Mesodermal cell (in vitro differentiated cells): ENCODE measurements around the gene SMPDL3A.

Experiments used
- H3K27ac ChIP-seq: 2 replicates; pipeline ENCODE4 v1.7.0; 2013; ENCODE audit warnings: mild to moderate bottlenecking, low read depth, low read length, moderate library complexity; ENCODE audit not compliant: severe bottlenecking
- H3K36me3 ChIP-seq: 2 replicates; pipeline ENCODE4 v1.7.1; 2013; ENCODE audit warnings: mild to moderate bottlenecking, low read length, moderate library complexity; ENCODE audit not compliant: control insufficient read depth, insufficient read depth
- H3K4me1 ChIP-seq: one replicate; pipeline ENCODE4 v1.7.1; 2013; ENCODE audit warnings: mild to moderate bottlenecking, low read length; ENCODE audit not compliant: insufficient read depth, control insufficient read depth, poor library complexity, severe bottlenecking
- H3K4me3 ChIP-seq: 2 replicates; pipeline ENCODE4 v1.7.0; 2013; ENCODE audit warnings: low read length, control low read depth, mild to moderate bottlenecking; ENCODE audit not compliant: insufficient read depth, poor library complexity, severe bottlenecking; ENCODE audit errors: extremely low read depth
- H3K9me3 ChIP-seq: 2 replicates; pipeline ENCODE4 v1.7.1; 2013; ENCODE audit warnings: mild to moderate bottlenecking, low read length, moderate library complexity; ENCODE audit not compliant: control insufficient read depth
- WGBS, 2 experiments: methylation state at CpG; one replicate each; pipeline ENCODE4 v1.1.5; 2013; ENCODE audit warnings: missing lambda C conversion rate in 2 of 2; ENCODE audit not compliant: insufficient coverage in 2 of 2; 5-methylcytosine and 5-hydroxymethylcytosine counted together

SMPDL3A gene

DNA sequence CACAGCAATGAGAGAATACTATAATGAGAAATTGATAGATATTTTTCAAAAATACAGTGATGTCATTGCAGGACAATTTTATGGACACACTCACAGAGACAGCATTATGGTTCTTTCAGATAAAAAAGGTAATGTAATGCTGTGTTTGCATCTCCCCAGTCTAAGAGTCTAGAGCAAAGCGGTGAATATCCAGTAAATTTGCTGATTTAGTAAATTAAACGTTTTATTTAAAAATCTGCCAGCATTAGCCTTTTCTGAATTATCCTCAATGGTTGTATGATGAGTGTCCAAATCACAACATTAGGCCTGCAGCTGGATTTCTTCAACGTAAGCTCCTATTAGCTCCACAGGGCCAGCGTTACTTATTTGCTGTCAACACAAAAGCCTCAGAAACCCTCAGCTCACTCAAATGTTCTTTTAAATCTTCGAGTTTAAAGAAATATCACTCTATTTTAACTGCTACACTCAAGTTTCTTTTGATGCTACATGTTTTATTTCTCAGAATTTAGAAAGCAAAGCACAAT, 16.0 kb downstream of the SMPDL3A start:
- H3K36me3 ChIP-seq, result no peaks in the 10 kb centered on the region
- no peaks in the 10 kb centered on the region for H3K4me1 ChIP-seq
- H3K4me3 ChIP-seq, result no peak overlapping the region
- H3K9me3 ChIP-seq, result no peaks in the 10 kb centered on the region
- 83 to 89% methylated on average over 4 of the region's 5 CpGs for WGBS, 2 experiments
- no peak overlapping the region for H3K27ac ChIP-seq

DNA sequence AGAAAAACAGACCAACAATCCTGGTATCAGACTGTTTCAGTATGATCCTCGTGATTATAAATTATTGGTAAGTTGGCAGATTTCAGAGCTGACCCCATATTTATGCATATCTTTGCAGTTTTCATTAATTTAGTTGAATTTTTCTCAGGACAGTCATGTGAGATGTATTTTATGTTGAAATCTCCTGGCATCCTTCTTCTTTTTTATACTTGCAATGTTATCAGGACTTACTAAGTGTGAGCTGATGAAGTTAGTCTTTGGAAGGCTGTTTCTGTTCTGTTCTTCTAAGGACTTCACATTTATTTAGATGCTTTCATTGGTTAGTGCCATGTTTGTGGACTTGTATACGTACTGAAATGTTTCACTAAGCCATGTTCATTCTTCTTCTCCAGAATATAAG, 17.2 kb downstream of the SMPDL3A start:
- H3K9me3 ChIP-seq, result no peaks in the 10 kb centered on the region
- H3K27ac ChIP-seq, result no peak overlapping the region
- H3K4me3 ChIP-seq, result no peak overlapping the region
- 80% methylated on average over 1 of the region's 2 CpGs; no CpG with 5 or more reads in 1 of the 2 experiments for WGBS, 2 experiments
- peaks cover 5% of the 10 kb centered on the region for H3K36me3 ChIP-seq
- no peaks in the 10 kb centered on the region for H3K4me1 ChIP-seq

DNA sequence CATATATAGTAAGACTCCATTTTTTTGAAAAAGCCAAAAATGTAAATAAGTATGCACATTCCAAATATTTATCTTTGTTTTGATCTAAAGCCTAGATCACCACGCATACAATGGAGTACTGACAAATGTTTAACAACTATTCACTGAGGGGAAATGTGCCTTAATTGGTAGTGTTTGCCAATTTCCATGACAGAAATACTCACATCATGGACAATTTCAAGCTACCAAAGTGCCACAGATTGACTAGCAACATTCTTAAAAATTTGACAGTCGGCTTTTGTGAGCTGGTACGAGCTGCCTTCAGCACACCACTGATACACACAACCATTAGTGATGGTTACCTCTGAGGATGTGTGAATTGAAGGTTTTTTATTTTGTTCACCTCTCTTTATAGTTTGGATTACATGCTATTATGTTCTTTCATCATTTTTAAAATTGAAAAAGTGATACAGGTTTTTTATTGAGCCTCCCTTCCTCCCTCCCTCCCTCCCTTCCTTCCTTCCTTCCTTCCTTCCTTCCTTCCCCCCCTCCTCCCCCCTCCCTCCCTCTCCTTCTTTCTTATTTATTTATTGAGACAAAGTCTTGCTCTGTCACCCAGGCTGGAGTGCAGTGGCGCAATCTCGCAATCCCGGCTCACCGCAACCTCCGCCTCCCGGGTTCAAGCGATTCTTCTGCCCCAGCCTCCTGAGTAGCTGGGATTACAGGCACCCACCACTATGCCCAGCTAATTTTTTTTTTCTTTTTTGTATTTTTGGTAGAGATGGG, 19.2 kb downstream of the SMPDL3A start:
- H3K9me3 ChIP-seq, result no peaks in the 10 kb centered on the region
- no peak overlapping the region for H3K27ac ChIP-seq
- WGBS, 2 experiments, result no CpG with 5 or more reads among the region's 10 CpGs
- no peak overlapping the region for H3K4me3 ChIP-seq
- H3K4me1 ChIP-seq, result no peaks in the 10 kb centered on the region
- H3K36me3 ChIP-seq, result peaks cover 5% of the 10 kb centered on the region

DNA sequence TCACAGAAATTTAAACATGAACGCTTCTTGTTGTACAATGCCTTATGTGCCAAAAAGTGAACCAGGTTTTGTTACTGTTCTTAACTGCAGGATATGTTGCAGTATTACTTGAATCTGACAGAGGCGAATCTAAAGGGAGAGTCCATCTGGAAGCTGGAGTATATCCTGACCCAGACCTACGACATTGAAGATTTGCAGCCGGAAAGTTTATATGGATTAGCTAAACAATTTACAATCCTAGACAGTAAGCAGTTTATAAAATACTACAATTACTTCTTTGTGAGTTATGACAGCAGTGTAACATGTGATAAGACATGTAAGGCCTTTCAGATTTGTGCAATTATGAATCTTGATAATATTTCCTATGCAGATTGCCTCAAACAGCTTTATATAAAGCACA, 19.9 kb downstream of the SMPDL3A start:
- WGBS, 2 experiments, result 90 to 100% methylated on average over 2 of the region's 4 CpGs
- H3K9me3 ChIP-seq, result no peaks in the 10 kb centered on the region
- no peak overlapping the region for H3K27ac ChIP-seq
- peaks cover 5% of the 10 kb centered on the region for H3K36me3 ChIP-seq
- H3K4me1 ChIP-seq, result no peaks in the 10 kb centered on the region
- H3K4me3 ChIP-seq, result no peak overlapping the region

DNA sequence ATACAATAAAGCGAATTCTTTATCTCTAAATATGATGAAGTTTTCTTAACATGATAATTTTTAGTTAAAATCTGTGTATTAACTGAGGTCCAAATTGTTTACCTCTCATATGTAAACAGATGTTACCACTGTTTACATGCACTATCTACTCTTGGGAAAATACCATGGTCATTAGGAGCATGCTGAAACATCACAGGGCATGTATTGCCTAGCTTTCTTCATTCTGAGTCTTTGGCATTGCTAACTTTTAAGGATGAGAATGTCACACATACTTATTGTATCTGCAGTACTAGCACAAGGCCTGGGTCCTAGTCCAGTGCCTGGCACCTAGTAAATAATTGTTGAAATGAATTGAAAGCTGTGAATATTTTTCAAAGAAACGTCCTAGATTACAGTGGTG, 20.6 kb downstream of the SMPDL3A start:
- 64 to 87% methylated on average over 1 of the region's 2 CpGs for WGBS, 2 experiments

DNA sequence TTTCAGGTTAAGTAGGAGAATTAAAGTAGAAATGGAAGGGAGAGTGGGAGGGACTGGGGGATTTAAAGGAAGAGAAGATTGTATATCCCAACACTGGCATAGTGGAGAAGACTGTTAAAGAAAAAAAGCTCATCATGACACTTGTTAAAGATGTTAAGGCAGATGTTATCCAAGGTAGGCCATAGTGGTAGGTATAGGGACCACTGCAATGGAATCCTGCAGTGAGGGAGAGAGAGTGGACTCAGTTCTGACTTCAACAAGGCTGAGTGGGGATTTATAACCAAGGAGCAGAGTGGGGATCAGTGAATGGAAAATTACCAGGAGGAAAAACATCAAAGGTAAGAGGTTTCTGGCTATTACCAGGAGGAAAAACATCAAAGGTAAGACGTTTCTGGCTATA, 21.1 kb downstream of the SMPDL3A start:
- Histone ChIP-seq H3K9me3 (no peaks in the 10 kb centered on the region), H3K36me3 (peaks cover 5% of the 10 kb centered on the region), H3K27ac (no peak overlapping the region), H3K4me3 (no peak overlapping the region), H3K4me1 (no peaks in the 10 kb centered on the region)
- 92% methylated on average over 1 of the region's 1 CpG for WGBS, 2 experiments

More for the DNA sequence above, 20.6 kb downstream of the SMPDL3A start:
- Histone ChIP-seq H3K4me3 (no peak overlapping the region), H3K27ac (no peak overlapping the region), H3K36me3 (peaks cover 5% of the 10 kb centered on the region), H3K9me3 (no peaks in the 10 kb centered on the region), H3K4me1 (no peaks in the 10 kb centered on the region)

DNA sequence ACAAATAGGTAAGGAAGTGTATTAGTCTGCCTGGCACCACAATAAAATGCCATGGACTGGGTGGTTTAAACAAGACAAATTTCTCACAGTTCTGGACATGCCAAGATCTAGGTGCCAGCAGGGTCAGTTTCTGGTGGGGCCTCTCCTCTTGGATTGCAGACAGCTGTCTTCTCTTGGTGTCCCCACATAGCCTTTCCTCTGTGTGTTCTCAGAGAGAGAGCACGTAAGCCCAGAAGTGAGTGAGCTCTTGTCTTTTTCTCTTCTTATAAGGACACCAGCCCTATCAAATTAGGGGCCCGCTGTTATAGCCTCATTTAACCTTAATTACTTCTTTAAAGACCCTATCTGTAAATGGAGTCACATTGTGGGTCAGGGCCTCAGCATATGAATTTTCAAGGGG, 28.3 kb downstream of the SMPDL3A start:
- no peak overlapping the region for H3K4me3 ChIP-seq
- WGBS, 2 experiments, result 80% methylated on average over 2 of the region's 2 CpGs; no CpG with 5 or more reads in 1 of the 2 experiments
- H3K9me3 ChIP-seq, result no peaks in the 10 kb centered on the region
- no peak overlapping the region for H3K27ac ChIP-seq
- H3K4me1 ChIP-seq, result no peaks in the 10 kb centered on the region
- H3K36me3 ChIP-seq, result no peaks in the 10 kb centered on the region

DNA sequence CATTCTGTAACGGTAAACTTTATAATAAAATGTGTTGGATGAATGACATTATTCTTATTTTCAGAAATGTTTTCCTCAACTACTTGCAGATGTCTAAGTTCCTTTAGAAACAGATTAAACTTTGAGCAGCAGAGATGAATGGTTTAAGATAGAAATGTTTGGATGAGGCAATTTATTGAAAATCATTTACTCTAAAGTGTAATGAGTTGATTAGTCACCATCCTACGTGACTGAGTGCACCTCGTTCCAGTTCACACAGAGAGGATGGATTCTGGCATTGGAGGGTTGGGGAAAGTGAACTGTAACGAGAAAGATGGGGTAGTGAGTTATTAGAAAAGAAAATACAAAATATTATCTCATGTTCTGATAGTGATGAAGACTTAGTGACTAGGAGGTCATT, 28.7 kb downstream of the SMPDL3A start:
- 100% methylated on average over 1 to 2 of the region's 4 CpGs for WGBS, 2 experiments
- Histone ChIP-seq H3K36me3 (no peaks in the 10 kb centered on the region), H3K4me1 (no peaks in the 10 kb centered on the region), H3K4me3 (no peak overlapping the region), H3K27ac (no peak overlapping the region), H3K9me3 (no peaks in the 10 kb centered on the region)

DNA sequence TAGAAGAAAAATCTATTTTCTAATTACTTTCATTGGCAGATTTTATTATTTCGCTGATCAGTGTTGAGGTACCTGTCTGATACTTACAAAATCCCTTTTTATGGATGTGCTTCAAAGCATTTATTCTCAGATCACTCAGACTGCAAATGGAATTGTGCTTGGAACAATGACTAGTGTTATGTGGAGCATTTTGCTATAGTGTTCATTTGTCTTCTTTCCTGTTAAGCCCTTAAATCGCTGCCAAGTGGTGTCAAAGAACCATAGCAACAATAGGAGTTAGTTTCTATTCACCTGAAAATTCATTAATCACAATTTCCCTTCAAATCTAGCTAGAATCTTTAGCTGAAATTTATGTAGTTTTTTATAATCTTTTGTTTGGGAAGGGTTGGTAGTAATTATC, 29.8 kb downstream of the SMPDL3A start:
- H3K27ac ChIP-seq, result no peak overlapping the region
- WGBS, 2 experiments, result no CpG with 5 or more reads among the region's 2 CpGs
- H3K4me1 ChIP-seq, result no peaks in the 10 kb centered on the region

DNA sequence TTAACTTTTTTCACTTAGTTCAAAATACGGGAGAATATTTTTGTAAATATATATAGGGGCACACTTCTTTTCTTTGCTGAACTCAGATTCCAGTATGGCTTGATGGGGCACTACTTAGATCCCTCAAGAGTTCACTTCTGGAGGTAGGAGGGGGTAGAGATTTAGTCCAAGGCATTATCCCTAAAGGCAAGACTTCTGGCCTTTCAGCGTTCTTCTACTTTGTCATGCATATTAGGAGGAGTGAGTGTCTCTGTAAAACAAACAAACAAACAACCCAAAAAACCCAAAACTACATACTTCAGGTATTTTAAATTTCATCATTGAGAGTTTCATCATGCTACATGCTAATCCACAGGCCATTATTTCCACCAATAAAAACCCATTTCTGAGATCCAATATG, 32.0 kb downstream of the SMPDL3A start:
- Histone ChIP-seq H3K4me1 (no peaks in the 10 kb centered on the region), H3K4me3 (no peak overlapping the region), H3K9me3 (no peaks in the 10 kb centered on the region), H3K36me3 (no peaks in the 10 kb centered on the region), H3K27ac (no peak overlapping the region)
- no CpG with 5 or more reads among the region's 2 CpGs for WGBS, 2 experiments

More for the DNA sequence above, 29.8 kb downstream of the SMPDL3A start:
- H3K36me3 ChIP-seq, result no peaks in the 10 kb centered on the region
- no peaks in the 10 kb centered on the region for H3K9me3 ChIP-seq
- H3K4me3 ChIP-seq, result no peak overlapping the region

DNA sequence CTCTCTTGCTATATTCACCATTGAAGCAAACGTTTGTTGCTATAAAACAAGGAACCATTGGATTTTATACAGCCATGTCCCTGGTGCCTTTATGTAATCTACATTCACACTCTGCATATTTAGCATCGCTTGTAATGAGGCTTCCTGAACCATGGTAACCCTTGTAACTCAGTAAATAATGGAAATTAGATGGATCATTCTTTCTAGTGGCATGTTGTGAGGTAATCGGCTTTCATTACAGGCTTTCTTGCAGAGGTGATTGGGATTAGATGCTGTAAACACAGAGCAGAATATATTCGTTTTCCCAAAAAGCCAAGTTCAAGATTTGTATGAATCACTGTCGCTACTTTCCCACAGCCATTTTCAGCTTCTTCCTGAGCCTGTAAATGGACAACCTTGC, 36.1 kb downstream of the SMPDL3A start:
- no peak overlapping the region for H3K4me3 ChIP-seq
- 70 to 93% methylated on average over 2 to 4 of the region's 5 CpGs for WGBS, 2 experiments
- no peaks in the 10 kb centered on the region for H3K9me3 ChIP-seq
- H3K36me3 ChIP-seq, result no peaks in the 10 kb centered on the region
- H3K27ac ChIP-seq, result no peak overlapping the region
- no peaks in the 10 kb centered on the region for H3K4me1 ChIP-seq
